Stimulated activated CD4-positive, alpha-beta T cell treated with anti-CD3 and anti-CD28 coated beads, Interleukin-15, amount 100 ng/mL, for 24 hours (primary cell): ENCODE data around the gene RAPGEF2.
A peak's percentile ranks its signal among the peaks of the same experiment; 100 is the strongest.
"Not testable (repeated sequence)": the region's sequence is repeated elsewhere in the genome, so short reads cannot be mapped to it uniquely, and the experiment has no call there.

Experiments used
- DNase-seq: peaks from one replicate; pipeline ENCODE4 v3.0.0-alpha.2; 2020

RAPGEF2 gene

GRCh38 chr4:159169404-159170302 is 66.8 kb downstream of the RAPGEF2 start:
- DNase-seq = no peak

GRCh38 chr4:159171287-159171686 is 68.4 kb downstream of the RAPGEF2 start:
- DNase-seq = peak; percentile 33

DNA sequence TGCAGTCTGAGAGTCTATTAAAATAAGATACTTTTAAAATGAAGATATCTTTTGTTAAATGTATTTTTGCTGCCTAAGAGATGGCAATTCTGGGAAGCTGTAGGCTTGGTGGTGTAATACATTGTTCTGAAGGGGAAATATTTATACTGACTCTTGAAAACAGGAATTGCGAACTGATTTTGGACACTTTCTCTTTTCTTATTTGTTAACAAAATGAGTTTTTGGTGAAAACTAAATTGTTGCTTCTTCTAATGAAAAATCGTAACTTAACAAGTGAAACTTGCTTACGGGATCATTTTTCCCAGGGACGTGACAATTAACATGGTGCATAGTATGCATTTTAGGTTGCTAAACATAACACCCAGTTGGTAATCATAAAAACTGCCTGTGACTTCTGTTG is 71.0 kb downstream of the RAPGEF2 start:
- DNase-seq = no peak

DNA sequence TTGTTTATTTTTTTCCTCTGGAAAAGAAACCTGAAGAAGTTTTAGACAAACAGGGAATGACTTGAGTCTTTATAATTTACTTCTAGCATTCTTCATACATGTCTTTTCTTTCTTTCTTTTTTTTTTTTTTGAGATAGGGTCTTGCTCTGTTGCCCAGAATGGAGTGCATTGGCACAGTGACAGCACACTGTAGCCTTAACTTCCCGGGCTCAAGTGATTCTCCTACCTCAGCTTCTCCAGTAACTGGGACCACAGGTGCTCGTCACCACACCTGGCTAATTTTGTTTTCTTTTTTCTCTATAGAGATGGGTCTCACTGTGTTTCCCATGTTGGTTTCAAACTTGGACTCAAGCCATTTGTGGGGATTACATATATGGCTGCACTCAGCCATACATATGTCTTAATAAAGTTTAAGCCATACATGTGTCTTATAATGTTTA is 71.8 kb downstream of the RAPGEF2 start:
- no peak for DNase-seq

DNA sequence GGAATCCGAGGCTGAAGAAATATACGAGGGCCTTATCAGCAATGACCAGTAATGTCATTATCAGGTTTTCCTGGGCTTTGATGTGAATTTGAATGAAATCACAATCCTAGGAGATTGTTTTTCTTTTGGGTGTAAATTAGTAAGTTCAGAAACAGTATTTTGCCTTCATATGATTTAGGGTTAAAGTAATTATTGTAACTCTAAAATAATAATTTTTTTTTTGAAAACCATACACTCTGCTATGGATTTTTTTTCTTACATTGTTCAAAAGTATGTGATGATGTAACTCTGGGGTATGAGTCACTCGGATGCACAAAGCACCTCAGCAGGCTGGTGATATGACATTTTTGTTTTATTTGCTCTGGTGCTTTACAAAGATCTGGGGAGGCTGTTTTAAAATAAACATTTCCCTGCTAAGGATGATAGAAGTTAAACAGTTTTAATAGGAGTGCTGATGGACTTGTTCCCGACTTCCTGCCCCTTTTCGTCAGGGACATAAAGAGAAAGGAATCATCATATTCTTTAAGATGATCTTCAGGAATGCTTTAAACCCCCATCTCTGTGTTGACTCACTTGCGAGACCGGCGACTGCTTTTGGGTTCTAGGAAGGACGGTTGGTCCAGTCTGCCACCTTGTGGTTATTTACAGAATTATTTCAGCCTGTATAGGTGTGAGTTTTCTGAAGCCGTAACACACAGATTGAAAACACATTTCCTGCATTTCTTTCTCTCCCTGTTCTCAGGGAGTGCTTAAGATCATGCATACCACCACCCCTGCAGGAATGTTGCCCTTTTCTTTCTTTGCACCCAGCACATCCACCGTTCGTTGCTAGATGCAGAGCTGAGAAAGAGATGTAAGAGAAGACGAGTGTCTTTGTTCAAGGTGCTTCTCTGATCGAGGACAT is 72.5 kb downstream of the RAPGEF2 start:
- peak; percentile 59 for DNase-seq

DNA sequence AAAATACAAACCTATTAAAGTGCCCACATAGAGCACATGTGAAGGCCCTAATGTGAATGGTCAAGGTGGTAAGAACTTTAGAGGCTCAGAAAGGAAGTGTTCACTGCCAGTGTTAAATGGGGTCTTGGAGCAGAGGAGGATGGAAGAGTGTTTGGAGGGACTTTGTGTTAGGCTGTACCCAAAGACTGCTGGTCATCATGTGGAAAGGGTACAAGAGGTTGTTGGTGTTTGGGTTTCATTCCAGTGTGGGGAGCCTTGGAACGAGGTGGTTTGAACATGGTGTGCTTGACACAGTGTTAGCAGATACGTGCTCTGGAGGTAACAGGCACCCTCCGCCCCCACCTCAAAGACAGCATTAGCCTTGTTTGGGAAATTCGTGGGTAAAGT is 73.1 kb downstream of the RAPGEF2 start:
- DNase-seq = no peak

- no peak for DNase-seq
Observed at GRCh38 chr4:159177265-159178150, 74.6 kb downstream of the RAPGEF2 start.

- DNase-seq = no peak
Observed at GRCh38 chr4:159178151-159178546, 75.3 kb downstream of the RAPGEF2 start.

DNA sequence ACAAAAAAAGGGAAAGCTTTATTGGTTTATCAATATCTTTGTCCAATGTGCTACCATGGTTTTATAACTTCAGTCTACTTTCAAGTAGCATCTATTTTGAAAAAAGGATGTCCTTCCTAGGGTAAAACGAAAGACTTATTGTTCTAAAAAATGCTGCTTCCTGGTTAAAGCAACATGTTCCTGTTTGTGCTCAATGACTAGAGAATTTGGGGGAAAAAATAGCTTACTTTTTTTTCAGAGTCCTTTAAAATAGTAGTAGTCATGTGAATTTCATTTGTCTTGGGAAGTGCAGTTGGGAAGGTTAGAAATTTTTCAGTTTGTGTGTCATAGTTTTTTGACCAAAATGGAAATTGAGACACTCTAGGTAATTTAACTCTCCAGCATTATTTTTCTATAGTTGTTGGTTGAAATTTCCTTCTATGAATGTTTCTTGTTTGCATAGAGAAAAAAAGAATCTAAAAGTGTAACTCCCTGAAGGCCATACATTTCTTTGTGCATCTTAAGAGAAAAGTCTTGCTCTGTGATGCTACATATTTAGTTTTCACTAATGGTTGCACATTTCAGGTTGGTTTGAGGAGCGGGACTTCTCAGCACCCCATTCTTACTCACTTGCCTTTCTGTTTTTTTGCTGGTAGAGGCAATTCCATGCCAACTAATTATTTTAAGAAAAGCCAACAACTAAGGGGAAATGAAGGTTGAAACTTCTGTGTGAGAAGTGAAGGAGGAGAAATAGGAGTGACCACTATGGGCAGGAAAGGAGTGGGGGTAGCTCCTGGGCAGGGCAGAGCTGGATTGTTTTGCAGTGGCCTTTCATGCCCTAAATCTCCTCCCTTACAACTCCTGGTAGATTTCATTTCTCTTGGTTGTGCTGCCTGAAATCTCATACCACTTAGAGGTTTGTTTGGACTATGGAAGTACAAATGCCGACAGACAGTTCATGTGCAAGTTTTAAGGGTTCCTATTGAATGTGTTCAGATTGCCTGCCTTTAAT is 76.4 kb downstream of the RAPGEF2 start:
- no peak for DNase-seq

DNA sequence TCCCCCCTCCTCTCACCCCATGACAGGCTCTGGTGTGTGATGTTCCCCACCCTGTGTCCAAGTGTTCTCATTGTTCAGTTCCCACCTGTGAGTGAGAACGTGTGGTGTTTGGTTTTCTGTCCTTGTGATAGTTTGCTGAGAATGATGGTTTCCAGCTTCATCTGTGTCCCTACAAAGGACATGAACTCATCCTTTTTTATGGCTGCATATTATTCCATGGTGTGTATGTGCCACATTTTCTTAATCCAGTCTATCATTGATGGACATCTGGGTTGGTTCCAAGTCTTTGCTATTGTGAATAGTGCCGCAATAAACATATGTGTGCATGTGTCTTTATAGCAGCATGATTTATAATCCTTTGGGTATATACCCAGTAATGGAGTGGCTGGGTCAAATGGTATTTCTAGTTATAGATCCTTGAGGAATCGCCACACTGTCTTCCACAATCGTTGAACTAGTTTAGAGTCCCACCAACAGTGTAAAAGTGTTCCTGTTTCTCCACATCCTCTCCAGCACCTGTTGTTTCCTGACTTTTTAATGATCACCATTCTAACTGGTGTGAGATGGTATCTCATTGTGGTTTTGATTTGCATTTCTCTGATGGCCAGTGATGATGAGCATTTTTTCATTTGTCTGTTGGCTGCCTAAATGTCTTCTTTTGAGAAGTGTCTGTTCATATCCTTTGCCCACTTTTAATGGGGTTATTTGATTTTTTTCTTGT is 81.2 kb downstream of the RAPGEF2 start:
- DNase-seq = not testable (repeated sequence)

GRCh38 chr4:159185591-159186023 is 82.7 kb downstream of the RAPGEF2 start:
- no peak for DNase-seq

DNA sequence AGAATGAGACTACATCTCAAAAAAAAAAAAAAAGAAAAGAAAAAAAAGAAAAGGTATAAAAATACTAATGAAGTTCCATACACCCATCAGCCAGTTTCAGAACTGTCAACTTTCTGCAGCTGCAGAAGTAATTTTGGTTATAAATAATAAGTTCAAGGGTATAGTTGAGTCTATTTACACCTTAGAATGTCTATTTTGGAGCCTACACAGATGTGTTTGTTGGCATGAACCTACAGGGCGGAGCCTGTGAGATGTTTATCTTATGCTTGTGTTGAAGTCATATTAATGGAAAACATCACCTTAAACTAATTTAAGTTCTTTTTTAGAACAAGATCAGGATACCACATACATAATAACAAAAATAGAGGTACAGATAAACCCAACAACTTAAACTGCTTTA is 85.8 kb downstream of the RAPGEF2 start:
- no peak for DNase-seq

- DNase-seq = no peak
Observed at GRCh38 chr4:159190651-159191050, 87.8 kb downstream of the RAPGEF2 start.

DNA sequence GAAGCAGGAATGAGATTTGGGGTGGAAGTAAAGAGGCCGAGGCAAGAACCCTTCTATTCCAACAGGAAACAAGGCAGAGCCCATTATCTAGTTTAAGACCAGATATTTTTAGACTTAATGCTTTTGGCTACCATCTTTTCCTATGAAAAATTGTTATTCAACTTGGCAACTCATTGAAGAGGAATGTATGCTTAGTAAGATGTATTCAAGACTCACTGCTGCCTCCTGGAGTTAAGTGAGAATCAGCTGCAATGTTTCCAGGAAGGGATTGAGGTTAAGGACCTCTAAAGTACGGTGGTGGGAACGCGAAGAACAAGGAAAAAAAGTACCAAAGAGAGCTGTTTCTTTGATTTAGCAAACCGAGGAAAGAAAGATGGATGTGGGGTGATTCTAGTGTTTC is 89.1 kb downstream of the RAPGEF2 start:
- no peak for DNase-seq

- no peak for DNase-seq
Observed at GRCh38 chr4:159193046-159193620, 90.3 kb downstream of the RAPGEF2 start.

- no peak for DNase-seq
Observed at GRCh38 chr4:159195361-159195769, 92.5 kb downstream of the RAPGEF2 start.

DNA sequence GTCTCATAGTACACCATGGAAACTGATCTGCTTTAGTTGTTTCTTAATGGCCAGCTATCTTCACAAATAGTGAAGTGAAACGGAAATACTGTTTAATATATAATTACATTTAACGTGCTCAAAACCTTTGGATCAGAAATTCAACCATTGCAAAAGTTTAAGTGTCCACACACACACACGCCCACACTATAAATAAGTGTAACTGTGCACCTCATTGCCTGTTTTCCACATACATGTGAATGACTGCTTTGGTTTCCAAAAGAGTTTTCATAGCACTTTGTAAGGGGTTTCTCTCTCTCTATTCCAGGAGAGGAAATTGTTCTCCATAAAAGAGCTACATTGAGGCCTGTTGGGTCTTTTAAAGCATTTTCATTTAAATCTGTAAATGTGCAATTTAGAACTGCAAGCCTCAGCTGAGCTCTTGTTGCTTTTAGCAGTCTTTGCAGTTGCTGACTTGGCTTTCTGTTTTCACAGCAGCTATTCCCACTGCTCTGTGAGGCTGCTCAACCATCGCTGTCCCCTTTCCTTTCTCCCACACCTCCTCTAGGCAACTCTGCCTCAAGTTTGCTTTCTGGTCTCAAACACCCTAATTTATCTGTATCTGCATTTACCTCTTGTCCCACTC is 94.5 kb downstream of the RAPGEF2 start:
- DNase-seq = no peak

- no peak for DNase-seq
Observed at GRCh38 chr4:159197885-159198269, 95.0 kb downstream of the RAPGEF2 start.

DNA sequence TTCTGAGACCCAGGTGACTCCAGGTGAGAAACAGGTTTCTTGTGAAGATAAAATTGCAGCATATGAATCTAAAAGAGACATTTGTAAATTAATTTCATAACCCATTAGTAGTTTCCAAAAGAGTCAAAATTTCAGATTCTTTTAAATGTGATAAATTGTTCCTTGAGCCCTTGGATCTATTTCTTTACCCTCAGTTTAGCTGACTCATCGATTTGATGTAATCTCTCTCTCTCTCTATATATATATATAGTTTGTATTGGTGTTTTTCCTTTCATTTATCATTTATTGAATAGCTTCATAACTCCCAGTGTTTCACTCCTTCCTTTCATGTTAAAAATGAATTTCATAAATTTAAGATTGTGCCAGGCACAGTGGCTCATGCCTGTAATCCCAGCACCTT is 96.9 kb downstream of the RAPGEF2 start:
- DNase-seq = no peak

- no peak for DNase-seq
Observed at GRCh38 chr4:159201168-159201567, 98.3 kb downstream of the RAPGEF2 start.
